Right lobe of liver (tissue), 4 donors: Measurements from ENCODE around the gene OR2T33.

ENCODE experiments used
- POLR2A ChIP-seq: fragments of 450-650 bp; IDR thresholded peaks from one replicate; pipeline ENCODE4 v1.6.1; 2017; ENCODE audit warnings: antibody characterized with exemption, mild to moderate bottlenecking
- TF ChIP-seq, protein P1 (sequence below), 4 donors: fragments of 200-600 bp in 3 of 4; fragments of 450-650 bp in 1 of 4; IDR thresholded peaks; one replicate each; pipeline versions ENCODE4 v1.5.1 to v1.8.0; 2016 to 2022; ENCODE audit warnings: antibody characterized with exemption in 4 of 4, mild to moderate bottlenecking in 2 of 4
- donor health status: DM: no; HTN: no; CAD: no.
- donor health status: DM: no; HTN: no; CAD: no.
- donor health status: DM: no; HTN: yes; CAD: no.

- TF ChIP-seq, protein P1, sequence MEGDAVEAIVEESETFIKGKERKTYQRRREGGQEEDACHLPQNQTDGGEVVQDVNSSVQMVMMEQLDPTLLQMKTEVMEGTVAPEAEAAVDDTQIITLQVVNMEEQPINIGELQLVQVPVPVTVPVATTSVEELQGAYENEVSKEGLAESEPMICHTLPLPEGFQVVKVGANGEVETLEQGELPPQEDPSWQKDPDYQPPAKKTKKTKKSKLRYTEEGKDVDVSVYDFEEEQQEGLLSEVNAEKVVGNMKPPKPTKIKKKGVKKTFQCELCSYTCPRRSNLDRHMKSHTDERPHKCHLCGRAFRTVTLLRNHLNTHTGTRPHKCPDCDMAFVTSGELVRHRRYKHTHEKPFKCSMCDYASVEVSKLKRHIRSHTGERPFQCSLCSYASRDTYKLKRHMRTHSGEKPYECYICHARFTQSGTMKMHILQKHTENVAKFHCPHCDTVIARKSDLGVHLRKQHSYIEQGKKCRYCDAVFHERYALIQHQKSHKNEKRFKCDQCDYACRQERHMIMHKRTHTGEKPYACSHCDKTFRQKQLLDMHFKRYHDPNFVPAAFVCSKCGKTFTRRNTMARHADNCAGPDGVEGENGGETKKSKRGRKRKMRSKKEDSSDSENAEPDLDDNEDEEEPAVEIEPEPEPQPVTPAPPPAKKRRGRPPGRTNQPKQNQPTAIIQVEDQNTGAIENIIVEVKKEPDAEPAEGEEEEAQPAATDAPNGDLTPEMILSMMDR (IDR thresholded peaks at IDR 0.05): no peak
- TF ChIP-seq POLR2A: no peak
Measured at GRCh38 chr1:248229360-248229908, 48.3 kb downstream of the OR2T33 start.
